ENCODE results near the gene PARD3. TPM values are rescaled to one million over a fixed set of nuclear protein-coding genes. Genes with fewer than 3 reads are reported as not detected.

The PARD3 gene
- total RNA-seq, 1 donor from 2014 or later, result 51.2 TPM

DNA sequence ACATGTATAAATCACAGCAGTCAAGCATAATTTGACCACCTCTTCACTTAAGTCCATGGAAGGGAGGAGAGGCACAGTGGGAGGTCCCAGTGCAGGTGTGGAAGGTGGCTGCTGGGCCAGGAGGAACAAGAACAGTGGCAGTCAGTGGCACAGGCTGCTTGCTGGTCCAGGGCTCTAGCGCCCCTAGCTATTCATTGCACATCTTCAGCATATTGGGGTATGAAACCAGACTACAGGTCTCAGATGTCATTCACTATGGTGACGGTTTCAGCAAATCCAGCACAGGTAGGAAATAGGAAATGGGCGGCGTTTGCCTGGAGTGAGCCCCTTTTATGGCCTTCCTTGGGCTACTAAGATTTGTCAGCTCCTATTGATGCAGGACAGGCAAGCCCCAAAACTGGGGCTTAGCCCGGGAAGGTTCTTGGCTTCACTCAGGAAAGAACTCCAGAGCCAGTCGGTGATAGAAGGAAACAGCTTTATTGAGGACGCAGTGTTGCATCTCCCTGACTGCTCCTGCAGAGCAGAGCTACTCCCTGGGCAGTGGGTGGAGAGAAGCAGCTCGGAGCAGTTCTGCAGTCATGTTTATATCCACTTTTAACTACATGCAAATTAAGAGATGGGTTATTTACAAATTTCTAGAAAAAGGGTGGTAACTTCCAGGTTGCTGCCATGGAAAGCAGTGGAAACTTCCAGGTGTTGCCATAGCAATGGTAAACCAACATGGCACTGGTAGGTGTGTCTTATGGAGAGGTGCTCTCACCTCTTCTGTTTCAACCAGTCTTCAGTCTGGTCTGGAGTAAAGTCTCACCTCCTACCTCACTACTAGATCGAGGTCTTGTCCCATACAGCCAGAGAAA, 608.8 kb downstream of the PARD3 start:
- Mint-ChIP-seq H3K4me3 (no peak overlapping the region), H3K27ac (ENCODE audit: unreplicated experiment) (peak overlapping the region; percentile 28)
- no peak for DNase-seq (ENCODE audit: low read depth, low spot score)

DNA sequence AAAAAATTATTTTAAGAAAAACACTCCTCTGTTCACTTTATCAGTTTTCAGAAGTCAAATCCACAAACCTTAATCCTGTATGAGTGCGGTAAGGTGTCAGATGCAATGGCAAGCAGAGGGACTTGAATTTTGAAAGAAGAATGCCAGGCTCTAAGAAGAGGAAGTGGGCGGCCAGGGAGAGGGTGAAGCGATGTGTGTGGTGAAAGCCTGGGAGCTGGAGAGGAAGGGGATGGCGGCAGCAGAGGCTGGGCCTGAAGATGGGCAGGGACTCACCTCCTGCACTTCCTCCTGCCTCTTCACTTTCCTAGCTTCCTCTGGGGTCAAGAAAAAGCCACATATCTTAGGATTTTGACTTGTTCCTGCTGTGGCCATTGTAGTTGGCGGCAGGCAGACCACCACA, 609.6 kb downstream of the PARD3 start:
- no peak for TF ChIP-seq CTCF (conservative IDR thresholded peaks at IDR 0.05)
- no peaks in the 10 kb centered on the region for H3K27me3 Mint-ChIP-seq (ENCODE audit: low read depth)
- H3K9me3 Mint-ChIP-seq, result no peaks in the 10 kb centered on the region
- H3K36me3 Mint-ChIP-seq (ENCODE audit: low read depth), result peaks cover 5% of the 10 kb centered on the region
- no peak overlapping the region for H3K4me3 Mint-ChIP-seq
- H3K27ac Mint-ChIP-seq (ENCODE audit: unreplicated experiment), result peak overlapping the region; percentile 31
- DNase-seq (ENCODE audit: low read depth, low spot score), result no peak
- peaks cover 50% of the 10 kb centered on the region for H3K4me1 Mint-ChIP-seq

More for the DNA sequence above, 608.8 kb downstream of the PARD3 start:
- H3K9me3 Mint-ChIP-seq, result no peaks in the 10 kb centered on the region
- peaks cover 42% of the 10 kb centered on the region for H3K4me1 Mint-ChIP-seq
- no peak for TF ChIP-seq CTCF (conservative IDR thresholded peaks at IDR 0.05)
- H3K27me3 Mint-ChIP-seq (ENCODE audit: low read depth), result no peaks in the 10 kb centered on the region
- H3K36me3 Mint-ChIP-seq (ENCODE audit: low read depth), result peaks cover 5% of the 10 kb centered on the region

DNA sequence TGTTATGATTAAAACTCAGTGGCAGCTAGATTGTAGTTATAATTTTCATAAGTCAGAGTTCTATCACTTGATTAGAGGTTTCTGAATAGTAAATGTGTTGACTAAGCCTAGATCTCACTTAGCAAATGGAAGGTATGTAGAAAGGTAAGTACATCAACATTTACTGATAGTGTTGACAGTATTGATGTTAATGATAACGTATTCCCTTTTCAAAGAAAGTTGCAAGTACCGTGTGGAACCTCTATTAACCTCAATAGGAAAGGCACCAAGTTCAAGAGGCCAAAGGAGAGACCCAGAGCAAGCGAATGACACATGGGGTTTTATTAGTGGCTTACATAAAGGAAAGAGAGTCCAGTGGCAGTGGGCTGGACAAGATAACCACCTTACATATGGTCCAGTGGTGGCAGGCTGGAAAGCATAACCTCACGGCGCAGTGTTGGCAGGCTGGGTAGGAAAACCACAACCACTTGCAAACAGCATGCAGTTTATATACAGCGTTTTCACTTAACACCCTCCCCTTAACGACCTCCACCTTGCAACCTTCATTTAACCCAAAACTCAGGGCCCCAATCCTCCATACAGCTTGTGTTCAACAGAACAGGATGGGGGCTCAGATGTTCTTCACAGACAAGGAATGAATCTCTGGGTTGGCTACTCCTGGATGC, 611.0 kb downstream of the PARD3 start:
- Mint-ChIP-seq H3K36me3 (ENCODE audit: low read depth) (peaks cover 5% of the 10 kb centered on the region), H3K4me1 (peaks cover 63% of the 10 kb centered on the region), H3K4me3 (no peak overlapping the region), H3K9me3 (no peaks in the 10 kb centered on the region), H3K27me3 (ENCODE audit: low read depth) (no peaks in the 10 kb centered on the region), H3K27ac (ENCODE audit: unreplicated experiment) (no peak overlapping the region)
- DNase-seq (ENCODE audit: low read depth, low spot score), result no peak
- TF ChIP-seq CTCF (conservative IDR thresholded peaks at IDR 0.05), result no peak

DNA sequence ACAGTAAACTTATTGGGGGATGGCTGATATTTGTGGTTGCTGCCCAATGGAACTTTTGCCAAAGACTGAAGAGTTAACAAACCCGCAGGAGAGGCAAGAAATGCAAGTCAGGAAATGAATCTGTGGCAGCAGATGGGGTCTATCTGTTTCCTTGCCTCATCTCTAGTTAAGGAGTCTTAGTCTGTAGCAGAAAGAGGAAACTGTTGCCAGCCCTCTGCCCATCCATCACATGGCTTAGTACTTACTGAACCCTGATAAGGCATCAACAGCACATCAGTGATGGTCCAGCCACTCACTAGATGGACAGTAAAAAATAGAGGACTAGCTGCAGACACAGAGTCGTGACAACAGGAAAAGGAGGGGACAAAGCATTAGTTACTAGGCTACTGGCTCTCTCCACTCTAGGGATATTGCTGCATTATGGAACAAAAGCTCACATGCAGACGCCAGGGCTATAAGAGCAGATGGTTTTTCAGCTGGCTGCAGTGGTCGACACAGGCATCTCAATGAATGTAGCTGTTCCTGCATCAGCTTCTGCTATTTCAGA, 614.7 kb downstream of the PARD3 start:
- Mint-ChIP-seq H3K27ac (ENCODE audit: unreplicated experiment) (peak overlapping the region; percentile 79), H3K27me3 (ENCODE audit: low read depth) (no peaks in the 10 kb centered on the region), H3K36me3 (ENCODE audit: low read depth) (peaks cover 5% of the 10 kb centered on the region), H3K4me3 (no peak overlapping the region), H3K4me1 (peaks cover 53% of the 10 kb centered on the region), H3K9me3 (peaks cover 2% of the 10 kb centered on the region)
- DNase-seq (ENCODE audit: low read depth, low spot score), result no peak
- no peak for TF ChIP-seq CTCF (conservative IDR thresholded peaks at IDR 0.05)

DNA sequence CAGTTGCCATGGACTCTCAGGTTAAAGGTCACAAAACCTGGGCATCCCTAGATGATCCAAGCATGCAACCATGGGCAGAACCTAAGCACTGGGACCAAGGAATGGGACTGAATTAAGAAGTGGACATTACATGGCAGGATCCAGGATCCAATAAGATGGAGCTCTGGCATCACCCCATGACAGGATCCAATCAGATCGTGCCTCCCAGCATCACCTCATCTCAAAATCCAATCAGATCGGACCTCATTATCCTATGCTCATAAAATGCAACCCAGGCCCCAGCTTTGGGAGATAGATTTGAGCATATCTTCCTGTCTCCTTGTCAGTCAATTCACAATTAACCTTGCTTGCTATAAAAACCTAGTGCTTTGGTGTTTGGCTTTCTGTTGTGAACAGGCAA, 616.1 kb downstream of the PARD3 start:
- peaks cover 61% of the 10 kb centered on the region for H3K4me1 Mint-ChIP-seq
- no peaks in the 10 kb centered on the region for H3K27me3 Mint-ChIP-seq (ENCODE audit: low read depth)

More for the DNA sequence above, 616.1 kb downstream of the PARD3 start:
- H3K27ac Mint-ChIP-seq (ENCODE audit: unreplicated experiment), result peak overlapping the region; percentile 85
- DNase-seq (ENCODE audit: low read depth, low spot score), result no peak
- TF ChIP-seq CTCF (conservative IDR thresholded peaks at IDR 0.05), result no peak
- no peak overlapping the region for H3K4me3 Mint-ChIP-seq
- peaks cover 5% of the 10 kb centered on the region for H3K36me3 Mint-ChIP-seq (ENCODE audit: low read depth)
- peaks cover 2% of the 10 kb centered on the region for H3K9me3 Mint-ChIP-seq

Measured in neural crest cell (in vitro differentiated cells).